ENCODE measurements around the gene NIPAL4.

DNA sequence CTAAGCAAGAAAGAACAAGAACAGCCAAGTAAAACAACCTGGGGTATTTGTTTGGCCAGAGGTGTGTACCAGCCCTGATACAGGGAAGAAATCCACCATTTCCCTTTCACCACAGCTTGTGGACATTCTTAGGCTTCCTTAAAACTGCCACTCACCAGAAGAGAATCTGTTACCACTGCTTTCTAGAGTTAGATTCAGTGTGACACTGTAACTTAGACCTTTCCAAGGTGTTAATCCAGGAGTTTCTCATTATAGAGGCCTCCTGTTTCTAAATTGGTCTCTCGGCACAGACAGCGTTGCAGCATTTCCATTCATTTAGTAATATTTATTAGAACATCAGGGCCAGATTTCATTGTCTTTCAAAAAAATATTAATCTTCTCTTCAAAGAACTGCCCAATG, 55.0 kb downstream of the NIPAL4 start:
- TF ChIP-seq, protein P1, sequence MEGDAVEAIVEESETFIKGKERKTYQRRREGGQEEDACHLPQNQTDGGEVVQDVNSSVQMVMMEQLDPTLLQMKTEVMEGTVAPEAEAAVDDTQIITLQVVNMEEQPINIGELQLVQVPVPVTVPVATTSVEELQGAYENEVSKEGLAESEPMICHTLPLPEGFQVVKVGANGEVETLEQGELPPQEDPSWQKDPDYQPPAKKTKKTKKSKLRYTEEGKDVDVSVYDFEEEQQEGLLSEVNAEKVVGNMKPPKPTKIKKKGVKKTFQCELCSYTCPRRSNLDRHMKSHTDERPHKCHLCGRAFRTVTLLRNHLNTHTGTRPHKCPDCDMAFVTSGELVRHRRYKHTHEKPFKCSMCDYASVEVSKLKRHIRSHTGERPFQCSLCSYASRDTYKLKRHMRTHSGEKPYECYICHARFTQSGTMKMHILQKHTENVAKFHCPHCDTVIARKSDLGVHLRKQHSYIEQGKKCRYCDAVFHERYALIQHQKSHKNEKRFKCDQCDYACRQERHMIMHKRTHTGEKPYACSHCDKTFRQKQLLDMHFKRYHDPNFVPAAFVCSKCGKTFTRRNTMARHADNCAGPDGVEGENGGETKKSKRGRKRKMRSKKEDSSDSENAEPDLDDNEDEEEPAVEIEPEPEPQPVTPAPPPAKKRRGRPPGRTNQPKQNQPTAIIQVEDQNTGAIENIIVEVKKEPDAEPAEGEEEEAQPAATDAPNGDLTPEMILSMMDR (IDR thresholded peaks at IDR 0.05; ENCODE audit: low read length) = no peak
- TF ChIP-seq EZH2 (IDR thresholded peaks at IDR 0.05; ENCODE audit: borderline replicate concordance, low read length) = no peak

Data from OCI-LY1 (cell line).